K562 (cell line): Measurements from ENCODE around the gene HTR5A. TPM values are rescaled to one million over a fixed set of nuclear protein-coding genes. Genes with fewer than 3 reads are reported as not detected.

ENCODE experiments used
- ATAC-seq: fragments of 200-7000 bp; cut with Tn5 transposase; 3 replicates; pipeline ENCODE4 v1.9.1; 2020; ENCODE audit warnings: moderate library complexity
- BruUV-seq: library from RNA; stranded (reverse); fragments of 400-500 nt; replicated peaks from 2 replicates; lab custom pipeline; 2021; lab: Mats Ljungman, UMichigan
- CTCF ChIA-PET: fragments of 300-600 bp; formaldehyde crosslinking; extraction: SDS; loops from one replicate; lab custom pipeline; 2021; ENCODE audit warnings: low intra/inter-chr PET ratio; lab: Yijun Ruan, JAX
- POLR2A ChIA-PET: fragments of 300-600, 350-650 bp; sonication (Branson Sonifier 250); formaldehyde crosslinking; extraction: SDS; loops from one replicate; lab custom pipeline; 2021; ENCODE audit warnings: antibody characterized with exemption, inconsistent platforms; lab: Yijun Ruan, JAX
- DNase-seq, 4 experiments: peaks; one replicate each; pipeline versions ENCODE4 v3.0.0 to v3.0.0-alpha.2; 2011 to 2018; ENCODE audit warnings: low spot score in 3 of 4, mixed read lengths in 3 of 4; ENCODE audit errors: extremely low read depth in 1 of 4
- FAIRE-seq: peaks from 2 replicates; lab custom pipeline; 2011; peaks lifted over from hg19 to GRCh38; lab: Jason Lieb, UNC
- H2AFZ ChIP-seq: 2 replicates; pipeline ENCODE4 v1.6.0; 2011; ENCODE audit warnings: low read depth, low read length, control low read depth, inconsistent platforms
- H3K27ac ChIP-seq: fragments of 200-600 bp; 3 replicates; pipeline ENCODE4 v1.8.0; 2011; ENCODE audit warnings: low read depth, mild to moderate bottlenecking, control low read depth, inconsistent platforms, low read length, moderate library complexity, mixed read lengths; ENCODE audit errors: extremely low read depth
- H3K27me3 ChIP-seq, 2 experiments: fragments of 300-600 bp in 1 of 2; 2 replicates in 1 of 2; 3 replicates in 1 of 2; pipeline versions ENCODE4 v1.6.0 to v1.8.0; 2011; ENCODE audit warnings: inconsistent platforms in 2 of 2, low read length in 2 of 2, mild to moderate bottlenecking in 1 of 2, mixed read lengths in 1 of 2, moderate library complexity in 1 of 2; ENCODE audit not compliant: control insufficient read depth in 2 of 2, insufficient read depth in 2 of 2
- H3K36me3 ChIP-seq: fragments of 300-600 bp; 3 replicates; pipeline ENCODE4 v1.8.0; 2011; ENCODE audit warnings: mild to moderate bottlenecking, low read length, inconsistent platforms; ENCODE audit not compliant: control insufficient read depth, insufficient read depth
- H3K4me1 ChIP-seq, 2 experiments: fragments of 200-600 bp in 1 of 2; replicated peaks in 1 of 2; 2 replicates in 1 of 2; 3 replicates in 1 of 2; pipeline versions ENCODE4 v1.5.1 to v1.8.0; 2011; ENCODE audit warnings: inconsistent platforms in 2 of 2, low read length in 2 of 2, mild to moderate bottlenecking in 1 of 2, mixed read lengths in 1 of 2, moderate library complexity in 1 of 2; ENCODE audit not compliant: control insufficient read depth in 2 of 2, insufficient read depth in 2 of 2
- H3K4me2 ChIP-seq: 2 replicates; pipeline ENCODE4 v1.6.1; 2011; ENCODE audit warnings: low read length, control low read depth, inconsistent platforms, mixed read lengths; ENCODE audit not compliant: insufficient read depth
- H3K4me3 ChIP-seq: fragments of 200-600 bp; sonication (generic), shearing (Covaris generic); 2 replicates; pipeline ENCODE4 v1.5.1; 2016; ENCODE audit warnings: control low read depth, inconsistent platforms
- H3K79me2 ChIP-seq: fragments of 200-600 bp; 3 replicates; pipeline ENCODE4 v1.8.0; 2011; ENCODE audit warnings: low read length, inconsistent platforms; ENCODE audit not compliant: control insufficient read depth, insufficient read depth
- H3K9ac ChIP-seq, 2 experiments: 2 replicates each; pipeline versions ENCODE4 v1.6.0 to v1.6.1; 2011; ENCODE audit warnings: low read depth in 2 of 2, low read length in 2 of 2, control low read depth in 1 of 2, inconsistent platforms in 1 of 2, mild to moderate bottlenecking in 1 of 2, mixed read lengths in 1 of 2; ENCODE audit not compliant: insufficient read depth in 1 of 2
- H3K9me1 ChIP-seq: one replicate; pipeline ENCODE4 v1.6.0; 2011; ENCODE audit warnings: inconsistent platforms, mild to moderate bottlenecking, low read length, moderate library complexity; ENCODE audit not compliant: control insufficient read depth, insufficient read depth
- H3K9me3 ChIP-seq: replicated peaks from 2 replicates; pipeline ENCODE4 v1.5.1; 2011; ENCODE audit warnings: low read depth, low read length, inconsistent platforms; ENCODE audit not compliant: control insufficient read depth, insufficient read depth
- H4K20me1 ChIP-seq: replicated peaks from 2 replicates; pipeline ENCODE4 v1.6.1; 2011; ENCODE audit warnings: low read length, inconsistent platforms, mixed read lengths; ENCODE audit not compliant: control insufficient read depth, insufficient read depth
- ARHGAP35 ChIP-seq: fragments of 450-650 bp; IDR thresholded peaks from 2 replicates; pipeline ENCODE4 v1.6.1; 2018; ENCODE audit not compliant: partially characterized antibody
- CBFB ChIP-seq: sonication (generic); formaldehyde crosslinking; IDR thresholded peaks from 2 replicates; pipeline ENCODE4 v1.4.0; 2020; ENCODE audit warnings: mild to moderate bottlenecking, missing genetic modification reagents
- CSDE1 ChIP-seq, 2 experiments: fragments of 450-650 bp; IDR thresholded peaks; 2 replicates each; pipeline ENCODE4 v1.6.1; 2016; ENCODE audit warnings: mild to moderate bottlenecking in 1 of 2
- FOS ChIP-seq: IDR thresholded peaks from 3 replicates; pipeline ENCODE4 v1.6.1; 2011; ENCODE audit not compliant: insufficient read length; ENCODE audit errors: extremely low read depth
- FOXK1 ChIP-seq: sonication (generic); formaldehyde crosslinking; IDR thresholded peaks from 2 replicates; pipeline ENCODE4 v1.8.0; 2022; ENCODE audit warnings: missing genetic modification reagents, mild to moderate bottlenecking, borderline replicate concordance
- KDM2B ChIP-seq: fragments of 250-450 bp; sonication (Bioruptor Pico); IDR thresholded peaks from 2 replicates; pipeline ENCODE4 v1.8.0; 2021; ENCODE audit warnings: mild to moderate bottlenecking, moderate library complexity
- PHF20 ChIP-seq: fragments of 450-650 bp; IDR thresholded peaks from 2 replicates; pipeline ENCODE4 v1.6.1; 2018; ENCODE audit not compliant: partially characterized antibody
- POLR3A ChIP-seq: IDR thresholded peaks from 2 replicates; pipeline ENCODE4 v1.6.1; 2011; ENCODE audit warnings: borderline replicate concordance, mild to moderate bottlenecking, moderate library complexity; ENCODE audit not compliant: insufficient read length, insufficient read depth; ENCODE audit errors: extremely low read depth
- PRMT5 ChIP-seq: sonication (generic); formaldehyde crosslinking; IDR thresholded peaks from 2 replicates; pipeline ENCODE4 v1.5.0; 2020; ENCODE audit warnings: missing genetic modification reagents
- SIX5 ChIP-seq, 2 experiments: IDR thresholded peaks; 2 replicates each; pipeline ENCODE4 v1.6.1; 2011; ENCODE audit warnings: low read length in 2 of 2, borderline replicate concordance in 1 of 2, low read depth in 1 of 2, mild to moderate bottlenecking in 1 of 2, moderate library complexity in 1 of 2; ENCODE audit not compliant: insufficient read depth in 1 of 2
- TAF1 ChIP-seq: IDR thresholded peaks from 2 replicates; pipeline ENCODE4 v1.6.1; 2011; ENCODE audit warnings: mild to moderate bottlenecking, low read length, moderate library complexity; ENCODE audit not compliant: insufficient read depth, control insufficient read depth, severe bottlenecking; ENCODE audit errors: extremely low read depth
- ZNF3 ChIP-seq: fragments of 250-450 bp; sonication (Bioruptor Pico); IDR thresholded peaks from 2 replicates; pipeline ENCODE4 v1.5.0; 2021; ENCODE audit warnings: mild to moderate bottlenecking, moderate library complexity
- WGBS: fragments of 100-300 bp; shearing (Covaris generic); methylation state at CpG from one replicate; pipeline ENCODE4 v1.1.6; 2016; ENCODE audit warnings: low coverage, mixed read lengths; ENCODE audit not compliant: insufficient coverage; ENCODE audit errors: missing lambda C conversion rate; 5-methylcytosine and 5-hydroxymethylcytosine counted together
- in situ Hi-C: fragments of 300-500 bp; cut with MboI; formaldehyde crosslinking; loops from 4 replicates; pipeline ENCODE4 v1.15.0; 2018; ENCODE audit warnings: inconsistent platforms, mixed read lengths
- intact Hi-C: fragments of 100-400 bp; cut with micrococcal nuclease; formaldehyde crosslinking; loops from 2 replicates; pipeline ENCODE4 v1.14.2; 2022
- polyA plus RNA-seq, 8 experiments: library from polyadenylated mRNA; depleted of rRNA in 4 of 8; stranded (reverse) in 5 of 8; unstranded in 3 of 8; fragments of >200 nt; fragmentation: Nextera tagmentation in 2 of 8; fragmentation: Illumina TruSeq in 1 of 8; extraction: Ambion mirVana in 2 of 8; extraction: Trizol in 1 of 8; gene quantifications; 2 replicates each; pipeline versions ENCODE4 v1.2.1 to v1.2.3, GENCODE V29; 2011 to 2014; ENCODE audit warnings: inconsistent platforms in 1 of 8, missing spikeins in 1 of 8
- total RNA-seq, 7 experiments: library from RNA; depleted of rRNA in 6 of 7; stranded (reverse); fragments of >200 nt in 6 of 7; fragmentation: Illumina TruSeq in 2 of 7; extraction: Trizol in 2 of 7; gene quantifications; 2 replicates each; pipeline versions ENCODE4 v1.2.1 to v1.2.3, GENCODE V29; 2011 to 2021; ENCODE audit warnings: low replicate concordance in 1 of 7

HTR5A gene
- total and polyA plus RNA-seq, 9 of the 15 experiments (the other 6 are each of a cell fraction or from before 2014, with no cell fraction given): 0.06 TPM; not detected in 8

DNA sequence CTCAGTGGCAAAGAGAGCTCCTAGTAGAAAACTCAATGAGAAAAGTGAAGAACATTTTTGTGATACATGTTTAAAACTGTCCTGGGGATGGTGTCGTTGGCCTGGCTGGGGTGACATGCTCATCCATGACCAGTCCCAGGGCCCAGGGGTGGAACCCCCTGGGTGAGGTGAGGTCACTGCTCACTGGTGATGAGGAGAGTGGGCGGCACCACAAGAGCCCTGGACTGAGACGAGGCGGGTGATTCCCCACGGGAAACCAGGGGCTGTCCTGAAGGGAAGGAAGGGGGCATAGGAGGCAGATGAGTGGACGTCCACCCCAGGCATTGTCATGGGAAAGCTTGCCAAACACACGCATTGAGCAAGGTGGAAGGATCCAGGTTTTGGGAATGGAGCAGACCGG is 54.6 kb downstream of the HTR5A start:
- Histone ChIP-seq H3K9ac (no peak overlapping the region), H3K4me1 (no peaks in the 10 kb centered on the region), H3K79me2 (no peaks in the 10 kb centered on the region), H3K9me1 (no peaks in the 10 kb centered on the region), H3K27me3 (peaks cover 14 to 32% of the 10 kb centered on the region in 2 experiments; a peak in 3 of 5 replicates), H3K9me3 (no peaks in the 10 kb centered on the region), H3K27ac (no peak overlapping the region), H3K4me2 (no peak overlapping the region), H4K20me1 (no peaks in the 10 kb centered on the region), H2AFZ (no peak overlapping the region), H3K36me3 (no peaks in the 10 kb centered on the region)
- POLR2A ChIA-PET: interaction anchor here (0.6 kb wide), 1 partner anchor 48 kb away, joined by 3 read pairs; no protein-coding TSS in a partner anchor
- DNase-seq (no peak), FAIRE-seq (no peak), ATAC-seq (no peak)
- intact Hi-C loops (no loop called here), in situ Hi-C loops (no loop called here)
- under 1% methylated on average over 8 of the region's 8 CpGs for WGBS
- TF ChIP-seq ZNF3 (CRISPR knock-in tag) (no peak), POLR3A (no peak), ARHGAP35 (no peak), FOS (no peak), CSDE1 (IDR thresholded peaks at IDR 0.05) (no peak), PHF20 (no peak), KDM2B (no peak), TAF1 (no peak), PRMT5 (no peak), SIX5 (IDR thresholded peaks at IDR 0.05; ENCODE audit: borderline replicate concordance in 1 of 2, insufficient read depth in 1 of 2, low read depth in 1 of 2, low read length in 2 of 2) (no peak), FOXK1 (CRISPR knock-in tag) (no peak), CBFB (no peak)
- TF ChIP-seq, all 486 proteins: peak for 0
- CTCF ChIA-PET: no interaction called here
- H3K4me3 ChIP-seq: no peak overlapping the region
- BruUV-seq: no TSS peak
